ENCODE results near the gene CDKN1A.

The CDKN1A gene

DNA sequence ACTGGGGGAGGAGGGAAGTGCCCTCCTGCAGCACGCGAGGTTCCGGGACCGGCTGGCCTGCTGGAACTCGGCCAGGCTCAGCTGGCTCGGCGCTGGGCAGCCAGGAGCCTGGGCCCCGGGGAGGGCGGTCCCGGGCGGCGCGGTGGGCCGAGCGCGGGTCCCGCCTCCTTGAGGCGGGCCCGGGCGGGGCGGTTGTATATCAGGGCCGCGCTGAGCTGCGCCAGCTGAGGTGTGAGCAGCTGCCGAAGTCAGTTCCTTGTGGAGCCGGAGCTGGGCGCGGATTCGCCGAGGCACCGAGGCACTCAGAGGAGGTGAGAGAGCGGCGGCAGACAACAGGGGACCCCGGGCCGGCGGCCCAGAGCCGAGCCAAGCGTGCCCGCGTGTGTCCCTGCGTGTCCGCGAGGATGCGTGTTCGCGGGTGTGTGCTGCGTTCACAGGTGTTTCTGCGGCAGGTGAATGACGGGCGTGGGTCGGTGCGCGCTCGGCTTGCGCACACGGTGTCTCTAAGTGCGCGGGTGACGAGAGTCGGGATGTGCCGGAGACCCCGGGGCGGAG is at the start of gene CDKN1A:
TSS of gene CDKN1A (plus strand) at position 227 of the 555 bp plus-strand sequence. CDS start 5,388 bp downstream, outside the sequence.
- peak within 1 kb of the TSS; percentile 99 for H3K4me3 ChIP-seq (ENCODE audit: low read length)
- no peak for TF ChIP-seq ZNF274 (IDR thresholded peaks at IDR 0.05; ENCODE audit: low read depth, low read length)

DNA sequence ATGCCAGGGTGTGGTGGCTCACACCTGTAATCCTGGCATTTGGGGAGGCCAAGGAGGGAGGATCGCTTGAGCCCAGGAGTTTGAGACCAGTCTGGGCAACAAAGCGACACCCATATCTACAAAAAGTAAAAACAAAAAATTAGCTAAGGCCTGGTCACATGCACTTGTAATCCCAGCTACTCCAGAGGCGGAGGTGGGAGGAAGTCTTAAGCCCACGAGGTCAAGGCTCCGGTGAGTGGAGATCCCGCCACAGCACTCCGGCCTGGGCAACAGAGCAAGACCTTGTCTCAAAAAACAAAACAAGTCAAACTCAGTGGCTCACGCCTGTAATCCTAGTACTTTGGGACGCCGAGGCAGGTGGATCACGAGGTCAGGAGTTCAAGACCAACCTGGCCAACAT is 48.7 kb upstream of the CDKN1A start:
- TF ChIP-seq ZNF274 (IDR thresholded peaks at IDR 0.05; ENCODE audit: low read depth, low read length): no peak
- H3K4me3 ChIP-seq (ENCODE audit: low read length): no peak overlapping the region

DNA sequence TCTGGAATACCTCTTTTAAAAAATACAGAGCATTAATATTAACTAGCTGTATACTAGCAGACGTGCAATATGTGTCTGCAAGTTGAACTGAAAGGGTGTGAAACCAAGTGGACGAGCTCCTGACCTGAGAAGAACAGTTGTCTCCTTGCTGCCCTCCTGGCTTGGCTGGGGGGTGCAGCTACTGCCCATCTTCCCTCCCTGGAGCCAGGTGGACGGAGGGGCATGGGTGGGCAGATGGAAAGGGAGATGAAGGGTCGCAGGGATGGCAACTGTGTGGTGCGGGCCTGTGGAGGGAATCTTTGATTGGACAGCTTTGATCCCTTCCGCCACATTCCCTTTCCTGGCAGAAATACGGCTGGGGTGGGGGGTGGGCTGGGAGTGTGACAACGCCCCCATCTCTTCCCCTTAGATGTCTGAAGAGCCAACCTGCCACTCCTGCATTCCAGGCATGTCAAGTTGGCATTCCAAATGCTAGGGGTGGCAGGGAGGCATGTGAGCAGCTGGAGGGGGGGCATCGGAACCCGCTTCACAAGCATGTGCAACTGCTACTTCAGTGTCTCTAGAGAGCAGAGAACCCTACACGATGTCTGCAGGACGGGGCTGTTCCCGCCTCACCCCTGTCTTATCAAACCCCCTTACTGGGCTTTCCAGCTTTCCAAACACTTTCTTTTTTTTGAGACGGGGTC is 47.0 kb upstream of the CDKN1A start:
- H3K4me3 ChIP-seq (ENCODE audit: low read length): no peak overlapping the region
- no peak for TF ChIP-seq ZNF274 (IDR thresholded peaks at IDR 0.05; ENCODE audit: low read depth, low read length)

DNA sequence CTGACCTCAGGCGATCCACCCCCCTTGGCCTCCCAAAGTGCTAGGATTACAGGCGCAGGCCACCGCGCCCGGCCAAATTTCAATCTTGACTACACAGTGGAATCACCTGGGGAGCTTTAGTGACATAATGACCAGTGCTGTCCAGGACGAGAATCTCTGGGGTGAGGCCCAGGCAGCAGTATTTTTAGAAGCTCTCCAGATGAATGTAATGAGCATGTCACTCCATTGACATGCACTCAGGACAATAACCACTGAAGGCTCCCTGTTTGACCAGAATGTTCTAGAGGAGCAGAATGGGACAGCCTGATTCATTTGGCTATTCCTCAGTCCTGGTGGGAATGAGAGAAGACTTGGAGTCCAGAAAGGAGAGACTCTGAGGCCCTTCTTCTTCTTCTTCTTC is 45.1 kb upstream of the CDKN1A start:
- H3K4me3 ChIP-seq (ENCODE audit: low read length): no peak overlapping the region
- no peak for TF ChIP-seq ZNF274 (IDR thresholded peaks at IDR 0.05; ENCODE audit: low read depth, low read length)

DNA sequence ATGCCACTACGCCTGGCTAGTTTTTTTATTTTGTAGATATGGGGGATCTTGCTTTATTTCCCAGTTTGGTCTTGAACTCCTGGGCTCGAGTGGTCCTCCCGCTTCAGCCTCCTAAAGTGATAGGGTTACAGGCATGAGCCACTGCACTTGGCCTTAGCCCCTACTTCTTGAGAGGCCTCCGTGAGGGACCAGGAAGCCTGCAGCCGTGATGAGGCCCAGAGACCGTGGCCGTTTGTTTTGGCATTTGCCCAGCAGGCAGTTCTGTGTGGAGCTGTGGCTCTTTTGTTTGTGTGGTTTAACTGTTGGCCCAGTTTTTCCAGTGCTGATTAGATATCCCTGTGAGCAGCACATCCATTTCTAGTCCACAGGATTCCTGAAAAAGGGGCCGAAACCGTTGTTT is 44.6 kb upstream of the CDKN1A start:
- H3K4me3 ChIP-seq (ENCODE audit: low read length): no peak overlapping the region
- no peak for TF ChIP-seq ZNF274 (IDR thresholded peaks at IDR 0.05; ENCODE audit: low read depth, low read length)

DNA sequence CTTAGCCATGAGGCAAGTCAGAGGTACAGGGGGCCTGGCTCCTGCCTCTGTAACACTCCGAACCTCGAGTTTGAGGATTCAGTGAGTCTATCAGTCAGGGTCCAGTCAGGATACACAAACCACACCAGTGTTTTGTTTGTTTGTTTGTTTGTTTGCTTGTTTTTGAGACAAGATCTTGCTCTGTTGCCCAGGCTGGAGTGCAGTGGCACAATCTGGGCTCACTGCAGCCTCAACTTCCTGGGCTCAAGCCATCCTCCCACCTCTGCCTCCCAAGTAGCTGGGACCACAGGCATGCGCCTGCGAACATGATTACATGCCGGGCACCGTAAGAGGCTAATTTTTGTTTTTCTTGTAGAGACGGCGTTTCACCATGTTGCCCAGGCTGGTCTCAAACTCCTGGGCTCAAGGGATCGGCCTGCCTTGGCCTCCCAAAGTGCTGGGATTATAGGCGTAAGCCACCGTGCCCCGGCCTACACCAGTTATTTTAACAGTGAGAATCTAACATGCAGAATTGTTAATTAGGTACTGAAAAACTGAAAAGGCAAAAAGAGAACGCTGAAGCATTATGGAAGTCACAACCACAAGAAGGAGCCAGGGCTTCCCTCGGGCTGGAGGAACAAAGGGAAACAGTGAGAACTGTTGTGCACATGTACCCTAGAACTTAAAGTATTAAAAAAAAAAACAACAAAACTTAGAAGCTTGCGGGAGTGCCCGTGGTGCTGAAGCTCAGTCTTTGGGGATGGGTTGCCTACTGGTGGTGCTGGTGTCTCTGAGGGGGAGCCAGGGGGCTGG is 44.0 kb upstream of the CDKN1A start:
- no peak for TF ChIP-seq ZNF274 (IDR thresholded peaks at IDR 0.05; ENCODE audit: low read depth, low read length)
- H3K4me3 ChIP-seq (ENCODE audit: low read length): no peak overlapping the region

DNA sequence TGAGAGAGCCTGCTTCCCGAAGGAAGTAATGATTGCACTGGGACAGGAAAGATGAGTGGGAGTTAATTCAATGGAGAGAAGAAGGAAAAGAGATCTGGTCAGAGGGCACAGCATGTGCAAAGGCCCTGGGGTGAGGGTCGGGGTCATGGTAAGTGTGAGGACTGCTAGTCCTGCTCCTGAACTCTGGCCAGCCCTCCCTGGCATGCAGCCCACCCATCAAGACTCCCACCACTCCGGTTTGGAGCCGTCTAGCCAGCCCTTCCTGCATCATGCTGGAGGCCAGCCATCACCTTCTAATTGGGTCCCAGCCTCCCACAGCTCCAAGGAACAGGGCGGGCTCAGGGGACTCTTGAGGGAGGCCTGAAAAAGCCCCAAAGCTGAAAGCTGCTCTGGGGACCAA is 42.2 kb upstream of the CDKN1A start:
- no peak for TF ChIP-seq ZNF274 (IDR thresholded peaks at IDR 0.05; ENCODE audit: low read depth, low read length)
- no peak overlapping the region for H3K4me3 ChIP-seq (ENCODE audit: low read length)

DNA sequence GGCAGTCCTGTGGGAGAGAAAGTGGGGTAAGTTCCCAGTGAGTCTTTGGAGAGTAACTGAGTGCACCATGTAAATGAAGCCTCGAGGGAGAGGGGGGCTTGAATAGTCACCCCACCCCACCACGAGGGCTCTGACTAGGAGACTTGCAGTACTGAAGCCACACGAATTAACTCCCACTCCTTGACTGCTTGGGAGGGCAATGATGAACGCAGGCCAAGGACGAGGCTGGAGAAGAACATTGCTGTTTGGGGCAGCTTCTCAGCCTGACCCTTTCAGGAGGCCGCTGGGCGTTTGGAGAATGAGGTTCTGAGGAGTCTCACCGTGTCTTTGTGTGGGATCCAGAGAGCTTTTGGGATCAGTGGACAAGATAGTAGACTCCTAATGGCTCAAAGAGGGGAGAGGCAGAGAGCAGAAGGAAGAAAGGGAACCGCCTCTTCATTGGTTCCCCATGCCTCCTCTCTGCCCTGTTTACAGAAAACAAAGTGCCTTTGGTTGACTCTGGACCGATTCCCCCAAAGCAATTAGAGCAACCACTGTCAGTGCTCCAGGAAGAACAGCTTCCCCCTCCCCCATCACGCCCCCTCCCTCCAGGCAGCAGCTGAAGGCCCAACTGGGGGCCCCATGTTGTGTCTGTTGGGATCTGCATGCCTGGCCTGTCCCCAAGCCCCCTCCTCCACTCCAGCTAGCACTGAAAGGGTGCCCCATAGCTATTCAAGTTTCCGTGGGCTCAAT is 41.7 kb upstream of the CDKN1A start:
- no peak overlapping the region for H3K4me3 ChIP-seq (ENCODE audit: low read length)
- TF ChIP-seq ZNF274 (IDR thresholded peaks at IDR 0.05; ENCODE audit: low read depth, low read length): no peak

DNA sequence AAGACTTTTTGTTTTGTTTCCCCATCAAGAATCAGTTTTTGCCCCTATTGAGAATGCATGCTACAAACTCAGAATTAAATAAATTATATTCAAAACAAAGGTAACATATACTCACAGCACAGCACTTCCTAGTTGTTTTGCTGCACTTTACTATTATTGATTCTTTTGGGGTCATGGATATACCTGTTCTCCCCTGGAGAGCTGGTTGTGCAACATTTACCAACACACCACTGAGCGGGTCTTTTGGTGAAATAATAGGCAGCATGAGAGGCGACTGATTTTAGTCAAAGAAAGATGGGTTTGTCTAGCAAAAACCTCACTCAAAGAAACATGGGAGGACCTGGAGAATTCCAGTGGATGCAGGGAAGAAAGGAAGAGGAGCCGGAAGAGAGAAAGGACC is 39.9 kb upstream of the CDKN1A start:
- TF ChIP-seq ZNF274 (IDR thresholded peaks at IDR 0.05; ENCODE audit: low read depth, low read length): no peak

DNA sequence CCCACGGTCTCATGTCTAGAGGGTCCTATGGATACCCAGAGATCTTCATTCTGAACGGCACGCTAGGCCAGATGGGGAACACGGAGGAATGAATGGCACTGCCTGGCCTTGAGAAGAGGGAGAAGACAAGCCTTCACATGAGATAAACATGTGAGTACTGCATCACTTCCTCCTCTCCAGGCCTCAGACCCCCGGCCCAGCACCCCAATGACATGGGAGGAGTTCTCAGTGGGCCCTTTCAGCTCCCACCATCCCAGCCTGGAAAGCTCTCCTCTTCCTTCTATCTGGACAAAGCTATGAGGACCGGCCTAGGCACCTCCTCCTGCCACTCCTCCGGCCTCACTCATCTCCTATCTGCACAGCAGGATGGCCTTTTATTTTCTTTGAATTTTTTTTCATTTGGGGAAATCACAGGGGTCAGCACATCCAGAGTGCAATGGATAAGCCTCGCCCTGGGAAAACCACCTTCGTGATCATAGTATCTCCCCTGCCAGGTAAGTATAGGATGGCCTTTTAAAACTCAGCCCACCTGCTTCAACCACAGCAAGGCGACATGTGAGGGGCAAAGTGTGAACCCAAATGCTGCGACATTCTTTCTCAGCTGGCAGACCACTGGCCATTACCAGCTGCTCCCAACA is 39.2 kb upstream of the CDKN1A start:
- no peak overlapping the region for H3K4me3 ChIP-seq (ENCODE audit: low read length)
- TF ChIP-seq ZNF274 (IDR thresholded peaks at IDR 0.05; ENCODE audit: low read depth, low read length): no peak

More for the DNA sequence above, 39.9 kb upstream of the CDKN1A start:
- H3K4me3 ChIP-seq (ENCODE audit: low read length): no peak overlapping the region

DNA sequence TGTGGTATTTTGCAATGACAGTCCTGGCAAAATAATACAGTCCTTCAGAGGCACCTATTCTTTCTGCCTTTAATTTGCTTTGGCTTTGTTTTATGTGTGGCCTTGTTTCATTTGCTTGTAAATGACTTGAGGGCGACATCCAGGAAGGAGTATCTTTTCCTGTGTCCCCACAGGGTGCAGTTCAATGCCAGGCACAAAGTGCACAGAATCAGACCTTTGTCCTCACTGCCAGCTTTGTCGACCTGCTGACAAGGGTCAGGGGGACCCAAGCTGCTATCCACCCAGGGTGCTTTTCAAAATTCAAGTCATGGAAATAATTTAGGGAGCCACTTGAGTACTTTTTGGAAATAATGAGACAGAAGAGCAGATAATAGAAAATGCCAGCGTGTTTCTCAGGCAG is 37.0 kb upstream of the CDKN1A start:
- no peak for TF ChIP-seq ZNF274 (IDR thresholded peaks at IDR 0.05; ENCODE audit: low read depth, low read length)
- H3K4me3 ChIP-seq (ENCODE audit: low read length): no peak overlapping the region

DNA sequence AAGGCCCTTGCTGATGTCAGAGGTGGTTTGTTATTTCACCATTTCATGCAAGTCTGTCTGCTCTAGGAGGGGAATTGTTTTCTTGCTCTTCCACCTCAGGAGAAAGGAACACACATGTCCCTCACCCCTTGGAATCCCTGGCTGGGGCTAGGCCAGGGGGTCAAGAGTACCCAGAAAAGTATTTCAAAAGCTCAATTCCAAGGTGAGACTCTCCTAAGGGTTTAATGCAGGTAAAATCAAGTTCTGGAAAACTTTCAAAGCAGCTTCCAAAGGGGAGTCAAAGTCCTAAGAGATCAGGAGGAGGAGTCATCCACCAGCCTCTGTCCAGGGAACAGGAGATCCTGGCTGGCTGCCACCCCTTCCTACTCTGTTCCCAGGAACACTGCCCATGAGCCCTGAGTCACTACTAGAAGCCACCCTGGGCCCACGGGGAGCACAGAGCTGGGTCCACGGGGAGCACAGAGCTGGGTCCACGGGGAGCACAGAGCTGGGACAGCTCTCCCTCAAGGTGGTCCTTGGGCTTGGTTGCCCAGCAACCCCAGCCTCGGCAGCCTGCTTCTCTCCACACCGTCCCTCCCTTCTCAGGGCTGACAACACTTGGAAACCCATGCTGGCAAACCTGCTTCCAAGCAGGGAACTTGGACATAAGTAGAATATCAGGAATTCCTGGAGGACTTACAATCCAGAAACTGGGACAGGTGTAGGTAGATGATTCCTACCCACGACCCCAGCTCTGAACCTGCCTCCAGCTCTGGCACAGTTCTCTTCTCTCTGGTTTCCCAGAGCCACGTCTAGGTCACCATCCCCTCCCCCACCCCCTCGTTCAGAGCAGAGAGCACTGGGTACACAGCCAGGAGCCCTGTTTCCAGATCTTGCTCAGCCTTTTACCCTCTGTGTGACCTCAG is 35.3 kb upstream of the CDKN1A start:
- no peak overlapping the region for H3K4me3 ChIP-seq (ENCODE audit: low read length)
- no peak for TF ChIP-seq ZNF274 (IDR thresholded peaks at IDR 0.05; ENCODE audit: low read depth, low read length)

DNA sequence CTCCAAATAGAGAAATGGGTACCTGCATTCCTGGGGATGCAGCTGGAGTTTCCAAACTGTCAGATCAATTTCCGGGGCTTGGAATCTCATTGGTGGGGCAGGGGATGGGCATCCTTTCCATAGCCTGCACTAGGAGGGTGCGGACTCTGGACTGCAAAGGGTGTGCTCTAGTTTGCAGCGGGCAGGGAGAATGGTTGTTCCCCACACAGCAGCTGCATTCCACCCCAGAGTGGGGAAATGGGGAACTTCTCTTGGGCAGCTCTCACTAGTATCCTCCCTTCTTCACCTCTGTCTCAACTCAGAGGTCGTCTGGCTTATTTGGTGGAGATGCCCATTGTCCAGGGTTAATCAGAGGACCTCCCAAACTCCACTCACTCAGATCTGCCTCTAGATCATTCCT is 34.5 kb upstream of the CDKN1A start:
- H3K4me3 ChIP-seq (ENCODE audit: low read length): no peak overlapping the region
- no peak for TF ChIP-seq ZNF274 (IDR thresholded peaks at IDR 0.05; ENCODE audit: low read depth, low read length)
